Left ventricle myocardium inferior (tissue), 1 donor: ENCODE data around the gene SH3PXD2B. TPM values are rescaled to one million over a fixed set of nuclear protein-coding genes. Genes with fewer than 3 reads are reported as not detected.
"Not testable (repeated sequence)": the region's sequence is repeated elsewhere in the genome, so short reads cannot be mapped to it uniquely, and the experiment has no call there.

Source experiments
- DNase-seq: peaks from one replicate; pipeline ENCODE4 v3.0.0-alpha.2; 2020
- H3K27ac ChIP-seq: fragments of 200-600 bp; replicated peaks from 2 replicates; pipeline ENCODE4 v1.8.0; 2021
- H3K27me3 ChIP-seq: fragments of 200-600 bp; 2 replicates; pipeline ENCODE4 v1.8.0; 2021; ENCODE audit warnings: low read depth
- H3K36me3 ChIP-seq: fragments of 200-600 bp; 2 replicates; pipeline ENCODE4 v1.8.0; 2021
- H3K4me1 ChIP-seq: fragments of 200-600 bp; 2 replicates; pipeline ENCODE4 v1.8.0; 2021
- H3K4me3 ChIP-seq: fragments of 200-600 bp; 2 replicates; pipeline ENCODE4 v1.8.0; 2021; ENCODE audit warnings: mild to moderate bottlenecking, moderate library complexity
- H3K9me3 ChIP-seq: fragments of 200-600 bp; replicated peaks from 2 replicates; pipeline ENCODE4 v1.8.0; 2021
- CTCF ChIP-seq: fragments of 200-600 bp; IDR thresholded peaks from 2 replicates; pipeline ENCODE4 v1.8.0; 2021; ENCODE audit warnings: antibody characterized with exemption, mild to moderate bottlenecking, borderline replicate concordance
- intact Hi-C: fragments of 100-400 bp; cut with micrococcal nuclease; formaldehyde crosslinking; loops from one replicate; pipeline ENCODE4 v1.11.0; 2022
- total RNA-seq: library from RNA; stranded (reverse); fragmentation: NEBNext Ultra II Directional; extraction: Animal tissue kit (Norgen Biotek cat#: 25700); gene quantifications from one replicate; pipeline ENCODE4 v1.2.1, GENCODE V29; 2021
- donor health status: DM: no; HTN: yes; CAD: no; lungs with severe emphysema.

The SH3PXD2B gene
- total RNA-seq, 1 donor from 2014 or later, result 5.2 TPM

DNA sequence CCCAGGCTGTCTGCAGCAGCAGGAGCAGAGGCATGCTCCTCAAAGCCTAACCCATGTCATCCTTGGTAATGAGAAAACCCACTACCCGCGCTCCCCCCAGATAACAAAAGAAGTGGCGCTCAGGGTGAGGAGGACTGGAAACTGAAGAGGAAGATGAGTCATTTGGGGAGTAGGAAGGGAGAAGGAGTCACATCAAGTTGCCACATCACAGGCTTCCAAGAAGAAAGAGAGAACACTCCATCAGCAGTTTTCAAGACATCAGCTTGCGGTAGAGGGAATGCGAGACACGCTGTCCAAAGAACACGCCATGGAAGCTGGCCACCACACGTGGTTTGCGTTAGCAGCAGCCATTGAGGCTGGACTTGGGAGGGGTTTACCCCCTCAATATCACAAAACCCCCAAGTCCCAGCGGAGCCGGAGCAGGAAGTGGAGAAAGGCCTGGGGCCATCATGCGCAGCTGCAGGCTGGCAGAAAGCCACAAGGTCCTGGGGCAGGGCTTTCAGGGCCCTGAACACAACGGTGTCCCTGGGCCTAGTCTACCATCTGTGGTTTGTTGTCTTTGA, 41.5 kb downstream of the SH3PXD2B start:
- no peak for TF ChIP-seq CTCF
- Histone ChIP-seq H3K36me3 (no peaks in the 10 kb centered on the region), H3K27ac (peak overlapping the region; percentile 78), H3K9me3 (no peaks in the 10 kb centered on the region), H3K4me1 (peaks cover 53% of the 10 kb centered on the region), H3K4me3 (no peak overlapping the region), H3K27me3 (no peaks in the 10 kb centered on the region)
- intact Hi-C loops, result no loop called here
- peak; percentile 91 for DNase-seq

DNA sequence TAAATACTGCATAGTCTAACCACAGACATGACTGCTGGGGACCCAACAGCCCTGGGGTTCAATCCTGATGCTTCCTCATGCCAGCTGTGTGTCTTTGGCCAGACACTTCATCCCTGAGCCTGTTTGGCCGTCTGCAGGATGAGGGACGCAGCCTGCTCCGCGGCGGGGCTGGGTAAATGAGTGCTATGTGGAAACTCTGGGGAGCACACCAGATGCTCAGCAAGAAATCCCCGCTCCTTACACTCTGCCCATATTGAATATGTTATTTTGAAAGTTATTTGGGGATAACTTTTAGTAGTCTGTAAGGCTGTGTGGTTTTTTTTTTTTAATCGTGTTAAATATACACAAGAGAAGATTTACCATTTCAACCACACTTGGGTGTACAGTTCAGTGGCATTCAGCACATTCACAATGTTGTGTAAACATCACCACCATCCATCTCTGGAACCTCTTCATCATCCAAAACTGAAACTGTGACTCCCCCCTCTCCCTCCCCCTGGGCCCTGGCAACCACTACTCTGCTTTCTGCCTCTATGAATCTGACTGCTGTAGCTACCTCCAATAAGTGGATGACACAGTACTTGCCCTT, 42.7 kb downstream of the SH3PXD2B start:
- Histone ChIP-seq H3K27ac (peak overlapping the region; percentile 78), H3K4me3 (no peak overlapping the region), H3K4me1 (peaks cover 50% of the 10 kb centered on the region), H3K36me3 (no peaks in the 10 kb centered on the region), H3K9me3 (no peaks in the 10 kb centered on the region), H3K27me3 (no peaks in the 10 kb centered on the region)
- DNase-seq, result peak; percentile 42
- intact Hi-C loops, result no loop called here
- no peak for TF ChIP-seq CTCF

- Histone ChIP-seq H3K27ac (peak overlapping the region; percentile 78), H3K36me3 (no peaks in the 10 kb centered on the region), H3K4me1 (peaks cover 50% of the 10 kb centered on the region), H3K9me3 (no peaks in the 10 kb centered on the region), H3K27me3 (no peaks in the 10 kb centered on the region), H3K4me3 (no peak overlapping the region)
- no peak for DNase-seq
- intact Hi-C loops, result no loop called here
- no peak for TF ChIP-seq CTCF
Observed at GRCh38 chr5:172410662-172411483, 43.5 kb downstream of the SH3PXD2B start.

DNA sequence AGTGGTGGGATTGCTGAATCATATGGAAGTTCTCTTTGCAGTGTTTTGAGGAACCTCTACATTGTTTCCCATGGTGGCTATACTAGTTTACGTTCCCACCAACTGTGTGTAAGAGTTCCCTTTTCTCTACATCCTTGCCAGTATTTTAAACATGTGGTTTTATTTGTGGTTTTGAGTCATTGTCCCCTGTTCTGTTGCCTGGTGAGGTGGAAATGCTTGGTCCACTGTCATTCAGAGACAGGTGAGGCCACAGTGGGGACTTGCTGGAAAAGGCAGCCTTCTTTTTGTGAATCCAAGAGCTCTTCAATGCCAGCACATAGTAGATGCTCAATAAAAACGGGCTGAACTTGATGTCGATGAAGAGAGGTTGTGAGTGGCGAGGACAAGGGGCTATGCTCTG, 44.2 kb downstream of the SH3PXD2B start:
- intact Hi-C loops, result no loop called here
- Histone ChIP-seq H3K4me3 (no peak overlapping the region), H3K4me1 (peaks cover 49% of the 10 kb centered on the region), H3K27me3 (no peaks in the 10 kb centered on the region), H3K27ac (no peak overlapping the region), H3K9me3 (no peaks in the 10 kb centered on the region), H3K36me3 (no peaks in the 10 kb centered on the region)
- no peak for TF ChIP-seq CTCF
- no peak for DNase-seq

DNA sequence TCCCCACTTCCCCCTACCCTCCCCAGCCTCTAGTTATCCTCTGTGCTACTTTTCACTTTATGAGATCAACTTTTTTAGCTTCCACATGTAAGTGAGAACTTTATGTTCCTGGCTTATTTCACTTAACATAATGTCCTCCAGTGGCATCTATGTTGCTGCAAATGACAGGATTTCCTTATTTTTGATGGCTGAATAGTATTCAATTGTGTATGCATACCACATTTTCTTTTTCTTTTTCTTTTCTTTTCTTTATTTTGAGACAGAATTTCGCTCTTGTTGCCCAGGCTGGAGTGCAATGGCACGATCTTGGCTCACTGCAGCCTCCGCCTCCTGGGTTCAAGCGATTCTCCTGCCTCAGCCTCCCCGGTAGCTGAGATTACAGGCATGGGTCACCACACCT, 44.8 kb downstream of the SH3PXD2B start:
- intact Hi-C loops, H3K27ac ChIP-seq, H3K9me3 ChIP-seq, H3K4me3 ChIP-seq, H3K27me3 ChIP-seq, H3K36me3 ChIP-seq, DNase-seq: not testable (repeated sequence)
- peaks cover 45% of the 10 kb centered on the region for H3K4me1 ChIP-seq

GRCh38 chr5:172407822-172408221, 46.5 kb downstream of the SH3PXD2B start:
- no peaks in the 10 kb centered on the region for H3K36me3 ChIP-seq
- TF ChIP-seq CTCF, result no peak
- H3K4me1 ChIP-seq, result peaks cover 47% of the 10 kb centered on the region
- intact Hi-C loops, result no loop called here
- peak overlapping the region; percentile 40 for H3K27ac ChIP-seq
- no peaks in the 10 kb centered on the region for H3K27me3 ChIP-seq
- H3K9me3 ChIP-seq, result no peaks in the 10 kb centered on the region
- no peak for DNase-seq
- H3K4me3 ChIP-seq, result no peak overlapping the region
